Measurements from ENCODE around the gene PNPLA7.
"Not testable (repeated sequence)": the region's sequence is repeated elsewhere in the genome, so short reads cannot be mapped to it uniquely, and the experiment has no call there.

Gene PNPLA7

GRCh38 chr9:137540536-137540935 lies 9.7 kb downstream of the PNPLA7 start:
- DNase-seq (ENCODE audit: low spot score) = no peak

GRCh38 chr9:137538058-137538457 lies 12.1 kb downstream of the PNPLA7 start:
- DNase-seq (ENCODE audit: low spot score) = no peak

DNA sequence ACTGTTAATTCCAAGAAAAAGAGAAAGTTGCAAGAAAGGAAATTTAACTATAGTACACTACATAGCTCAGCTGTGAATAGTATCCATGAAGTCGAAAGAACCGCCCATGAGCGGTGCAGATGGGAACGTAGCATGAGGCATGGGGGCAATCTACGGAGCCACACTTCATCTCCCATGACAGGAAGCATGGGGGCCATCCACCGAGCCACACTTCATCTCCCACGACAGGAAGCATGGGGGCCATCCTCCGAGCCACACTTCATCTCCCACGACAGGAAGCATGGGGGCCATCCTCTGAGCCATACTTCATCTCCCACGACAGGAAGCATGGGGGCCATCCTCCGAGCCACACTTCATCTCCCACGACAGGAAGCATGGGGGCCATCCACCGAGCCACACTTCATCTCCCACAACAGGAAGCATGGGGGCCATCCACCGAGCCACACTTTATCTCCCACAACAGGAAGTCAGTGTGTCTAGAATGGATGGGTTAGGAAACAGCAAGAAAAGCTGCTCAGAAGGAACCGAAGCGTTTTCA lies 13.5 kb downstream of the PNPLA7 start:
- not testable (repeated sequence) for DNase-seq (ENCODE audit: low spot score)

DNA sequence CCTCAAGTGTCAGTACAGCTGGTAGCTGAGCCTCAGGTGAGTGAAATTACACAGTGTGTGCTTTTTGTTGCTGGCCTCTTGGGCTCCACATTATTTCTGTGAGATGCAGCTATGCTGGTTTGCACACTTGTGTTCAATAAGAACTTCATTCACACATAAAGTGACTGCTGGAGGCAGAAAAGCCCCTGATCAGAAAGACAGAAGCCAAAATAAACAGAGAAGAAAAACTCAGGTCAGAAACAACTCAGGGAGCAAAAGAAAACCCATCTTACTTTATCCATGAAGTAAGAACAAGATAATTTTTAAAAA lies 15.1 kb downstream of the PNPLA7 start:
- no peak for DNase-seq (ENCODE audit: low spot score)

DNA sequence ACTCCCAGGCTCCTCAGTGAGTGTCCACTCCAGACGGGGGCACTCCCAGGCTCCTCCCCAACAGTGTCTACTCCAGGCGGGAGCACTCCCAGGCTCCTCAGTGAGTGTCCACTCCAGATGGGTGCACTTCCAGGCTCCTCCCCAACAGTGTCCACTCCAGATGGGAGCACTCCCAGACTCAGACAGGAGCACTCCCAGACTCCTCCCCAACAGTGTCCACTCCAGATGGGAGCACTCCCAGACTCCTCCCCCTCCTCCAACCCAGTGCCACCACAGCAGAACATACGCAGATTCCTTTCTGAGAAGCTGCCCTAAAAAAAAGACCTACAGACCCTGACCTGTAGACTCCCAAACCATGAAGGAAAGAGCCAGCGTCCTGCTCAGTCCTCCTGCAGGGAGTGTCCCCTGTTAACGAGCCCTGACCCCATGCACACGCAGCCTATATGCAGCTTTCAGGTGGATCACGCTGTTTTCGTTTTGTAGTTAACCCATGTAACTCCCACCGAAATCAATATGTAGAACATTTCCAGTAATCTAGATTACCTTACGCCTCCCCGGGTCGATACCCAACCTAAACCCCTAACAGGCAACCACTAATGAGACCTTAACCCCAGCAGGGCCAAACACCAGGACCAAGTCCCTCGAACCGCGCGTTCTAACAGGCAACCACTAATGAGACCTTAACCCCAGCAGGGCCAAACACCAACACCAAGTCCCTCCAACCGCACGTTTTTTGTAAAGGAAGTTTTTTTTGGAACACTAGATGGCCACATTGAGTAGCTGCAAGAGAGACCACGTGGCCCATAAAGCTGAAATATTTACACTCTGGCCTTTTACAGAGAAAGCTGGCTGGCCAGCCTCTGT lies 15.7 kb downstream of the PNPLA7 start:
- peak; percentile 72 for DNase-seq (ENCODE audit: low spot score)

DNA sequence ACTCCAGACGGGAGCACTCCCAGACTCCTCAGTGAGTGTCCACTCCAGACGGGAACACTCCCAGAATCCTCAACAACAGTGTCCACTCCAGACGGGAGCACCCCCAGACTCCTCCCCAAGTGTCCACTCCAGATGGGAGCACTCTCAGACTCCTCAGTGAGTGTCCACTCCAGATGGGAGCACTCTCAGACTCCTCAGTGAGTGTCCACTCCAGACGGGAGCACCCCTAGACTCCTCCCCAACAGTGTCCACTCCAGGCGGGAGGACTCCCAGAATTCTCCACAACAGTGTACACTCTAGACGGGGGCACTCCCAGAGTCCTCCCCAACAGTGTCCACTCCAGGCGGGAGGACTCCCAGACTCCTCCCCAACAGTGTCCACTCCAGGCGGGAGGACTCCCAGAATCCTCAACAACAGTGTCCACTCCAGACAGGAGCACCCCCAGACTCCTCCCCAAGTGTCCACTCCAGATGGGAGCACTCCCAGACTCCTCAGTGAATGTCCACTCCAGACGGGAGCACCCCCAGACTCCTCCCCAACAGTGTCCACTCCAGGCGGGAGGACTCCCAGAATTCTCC lies 17.2 kb downstream of the PNPLA7 start:
- not testable (repeated sequence) for DNase-seq (ENCODE audit: low spot score)

DNA sequence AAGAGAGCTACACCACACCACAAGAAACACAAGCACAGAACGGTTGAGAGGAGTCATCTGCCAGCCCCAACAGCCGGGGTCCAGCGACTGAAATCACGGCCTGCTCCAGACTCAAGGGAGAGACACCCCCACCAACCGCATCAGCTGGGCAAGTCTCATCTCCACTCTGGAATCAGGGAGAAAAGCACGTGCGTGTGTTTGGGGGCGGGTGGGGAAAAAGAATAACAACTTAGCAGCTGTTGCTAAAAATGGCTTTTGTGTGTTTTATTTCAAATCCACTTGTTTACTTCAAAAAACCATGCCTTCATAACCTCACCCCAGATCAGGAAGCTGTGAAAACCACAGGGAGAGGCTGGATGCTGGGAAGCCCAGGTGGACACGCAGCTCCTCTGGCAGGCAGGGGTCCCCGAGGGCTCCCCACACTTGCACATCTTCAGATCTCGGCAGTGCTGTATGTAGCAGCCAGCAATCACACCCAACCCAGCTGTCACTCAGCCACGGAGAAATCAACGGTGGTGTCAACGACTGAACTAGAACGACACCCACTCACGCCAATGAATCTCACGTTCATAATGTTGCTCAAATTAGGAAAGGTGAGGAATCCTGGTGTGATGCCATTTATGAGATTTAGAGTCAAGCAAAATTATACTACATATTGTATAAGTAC lies 19.0 kb downstream of the PNPLA7 start:
- DNase-seq (ENCODE audit: low spot score) = no peak

GRCh38 chr9:137530331-137530730 lies 19.9 kb downstream of the PNPLA7 start:
- no peak for DNase-seq (ENCODE audit: low spot score)

GRCh38 chr9:137524981-137525317 lies 25.3 kb downstream of the PNPLA7 start:
- DNase-seq (ENCODE audit: low spot score) = no peak

- DNase-seq (ENCODE audit: low spot score) = no peak
These were observed 25.8 kb downstream of the PNPLA7 start for GRCh38 chr9:137524161-137524980.

DNA sequence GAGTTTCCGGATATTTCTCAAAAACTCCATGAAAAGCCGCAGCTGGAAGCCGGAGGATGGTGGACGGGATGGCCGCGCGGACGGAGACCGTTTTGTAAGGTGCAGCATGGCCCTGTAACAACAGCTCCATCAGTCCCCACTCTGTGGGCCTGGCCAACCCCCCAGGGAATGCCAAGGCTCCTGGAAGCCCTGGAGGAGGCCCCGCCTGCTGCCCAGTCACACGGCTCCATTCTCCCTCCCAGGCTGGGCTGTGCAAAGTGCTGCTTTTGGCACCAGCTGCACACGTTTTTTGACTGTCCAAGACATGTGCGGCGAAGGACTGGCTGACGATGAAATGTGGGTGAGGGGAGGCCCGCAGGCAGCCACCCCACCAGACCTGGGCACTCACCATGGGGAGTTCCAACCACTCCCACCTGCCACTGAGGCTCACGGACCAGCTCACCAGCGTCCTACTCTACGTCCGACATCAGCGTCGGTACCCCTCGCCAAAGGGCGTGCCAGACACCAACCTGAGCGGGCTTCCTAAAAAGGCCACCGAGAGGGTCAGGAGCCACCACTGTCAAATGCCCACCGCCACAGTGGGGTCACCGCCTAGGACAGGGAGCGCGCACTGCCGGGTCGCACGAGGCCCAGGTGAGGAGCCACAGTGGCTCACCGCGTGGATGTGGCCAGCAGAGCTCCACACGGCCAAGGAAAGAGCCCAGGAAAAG lies 27.3 kb downstream of the PNPLA7 start:
- DNase-seq (ENCODE audit: low spot score) = no peak

GRCh38 chr9:137521405-137521985 lies 28.7 kb downstream of the PNPLA7 start:
- DNase-seq (ENCODE audit: low spot score) = no peak

- DNase-seq (ENCODE audit: low spot score) = no peak
These were observed 29.4 kb downstream of the PNPLA7 start for GRCh38 chr9:137520614-137521404.

DNA sequence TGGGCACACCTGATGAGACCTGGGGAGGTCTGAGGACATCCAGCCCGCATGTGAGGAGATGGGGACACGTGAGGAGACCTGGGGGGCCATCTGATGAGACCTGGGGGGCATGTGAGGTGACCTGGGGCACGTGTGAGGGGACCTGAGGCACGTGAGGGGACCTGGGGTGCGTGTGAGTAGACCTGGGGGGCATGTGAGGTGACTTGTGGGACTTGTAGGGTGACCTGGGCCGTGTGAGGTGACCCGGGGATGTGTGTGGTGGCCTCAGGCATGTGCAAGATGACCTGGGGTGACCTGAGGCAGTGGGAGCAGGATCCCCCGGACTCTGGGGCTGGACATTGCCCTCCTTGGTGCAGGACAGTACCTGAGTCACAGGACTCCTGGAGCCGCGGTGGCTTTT lies 30.6 kb downstream of the PNPLA7 start:
- no peak for DNase-seq (ENCODE audit: low spot score)

GRCh38 chr9:137518661-137519459 lies 31.3 kb downstream of the PNPLA7 start:
- DNase-seq (ENCODE audit: low spot score) = not testable (repeated sequence)

DNA sequence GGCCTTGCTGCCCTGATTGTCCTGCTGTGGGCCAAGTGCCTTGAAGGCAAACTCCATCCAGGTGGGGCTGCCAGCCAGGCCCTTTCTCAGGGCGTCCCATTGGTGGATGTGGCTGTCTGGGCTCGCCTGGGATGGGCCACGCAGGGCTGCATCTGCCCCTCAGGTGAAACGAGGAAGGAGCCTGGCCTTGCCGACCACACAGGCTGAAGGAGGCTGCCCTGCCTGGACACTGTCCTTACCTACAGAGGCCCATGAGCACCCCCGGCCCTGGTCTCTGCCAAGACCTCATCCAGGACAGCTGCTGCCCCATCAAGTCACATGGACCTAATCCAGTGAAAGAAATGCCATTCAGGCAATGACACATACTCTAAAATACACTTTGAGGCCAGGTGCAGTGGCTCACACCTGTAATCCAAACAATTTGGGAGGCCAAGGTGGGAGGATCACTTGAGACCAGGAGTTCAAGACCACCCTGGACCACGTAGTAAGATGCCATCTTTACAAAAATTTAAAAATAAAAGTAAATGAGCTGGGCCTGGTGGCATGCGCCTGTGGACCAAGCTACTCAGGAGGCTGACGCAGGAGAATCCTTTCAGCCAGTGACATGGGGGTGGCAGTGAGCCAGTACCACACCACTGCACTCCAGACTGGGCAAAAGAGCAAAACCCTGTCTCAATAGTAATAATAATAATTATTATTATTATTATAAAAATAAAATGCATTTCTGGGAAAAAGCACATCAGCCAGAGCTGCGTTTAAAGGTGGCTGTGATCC lies 33.9 kb downstream of the PNPLA7 start:
- DNase-seq (ENCODE audit: low spot score) = no peak

DNA sequence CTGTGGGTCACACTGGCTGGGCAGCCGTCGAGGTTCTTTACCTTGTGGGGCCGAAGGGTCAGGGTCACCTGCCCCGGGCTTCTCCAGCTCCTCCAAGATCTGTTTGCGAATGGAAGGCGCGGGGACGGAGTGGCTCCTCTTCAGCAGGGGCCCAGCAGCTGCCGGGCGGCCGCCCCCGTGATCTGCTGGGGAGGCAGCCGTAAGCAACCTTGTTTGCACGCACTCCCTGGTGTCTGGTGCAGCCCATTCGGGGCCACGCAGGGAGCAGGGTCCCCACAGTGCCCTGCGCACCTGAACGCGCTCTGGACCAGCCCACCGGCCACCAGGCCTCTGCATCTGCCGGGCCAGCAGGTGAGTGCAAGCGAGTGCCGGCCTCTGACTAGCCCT lies 34.9 kb downstream of the PNPLA7 start:
- no peak for DNase-seq (ENCODE audit: low spot score)

DNA sequence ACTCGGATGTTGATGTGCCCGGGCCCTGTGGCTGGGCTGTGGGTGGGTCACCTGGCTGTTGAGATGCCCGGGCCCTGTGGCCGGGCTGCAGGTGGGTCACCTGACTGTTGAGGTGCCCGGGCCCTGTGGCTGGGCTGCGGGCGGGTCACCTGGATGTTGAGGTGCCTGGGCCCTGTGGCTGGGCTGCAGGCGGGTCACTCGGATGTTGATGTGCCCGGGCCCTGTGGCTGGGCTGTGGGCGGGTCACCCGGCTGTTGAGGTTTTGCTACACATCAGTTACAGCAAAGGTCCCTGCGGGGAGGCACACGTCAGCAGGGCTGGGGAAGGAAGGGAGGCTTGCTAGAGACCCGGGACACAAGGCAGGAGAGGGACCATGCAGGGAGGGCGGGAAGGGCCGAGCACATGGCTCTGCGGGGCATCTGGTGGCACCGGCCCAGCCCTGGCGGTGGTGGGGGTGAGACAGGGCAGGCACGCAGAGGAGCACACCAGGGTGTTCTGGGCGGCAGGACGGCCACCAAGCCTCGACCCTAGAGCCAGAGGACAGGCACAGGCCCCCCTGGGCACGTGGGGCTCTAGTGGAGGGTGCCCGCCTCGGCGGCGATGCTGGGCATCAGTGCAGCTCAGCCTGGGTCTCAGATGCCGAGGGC lies 35.4 kb downstream of the PNPLA7 start:
- no peak for DNase-seq (ENCODE audit: low spot score)

All from AG08395 (cell line).